IPS-18c (cell line): Measurements from ENCODE around the gene SMIM29.

ENCODE experiments used
- H3K4me3 ChIP-seq: 2 replicates; pipeline ENCODE4 v1.7.0; 2013; ENCODE audit warnings: low read depth, mild to moderate bottlenecking, low read length, moderate library complexity; ENCODE audit not compliant: insufficient read depth
- H3K9me3 ChIP-seq: one replicate; pipeline ENCODE4 v1.6.1; 2013; ENCODE audit warnings: mild to moderate bottlenecking, low read length, moderate library complexity; ENCODE audit not compliant: control insufficient read depth, insufficient read depth

Gene SMIM29

GRCh38 chr6:34243901-34244884, 4.6 kb downstream of the SMIM29 start:
- Histone ChIP-seq H3K4me3 (no peak overlapping the region; the same call in 1 of the 2 replicates), H3K9me3 (no peaks in the 10 kb centered on the region)

GRCh38 chr6:34243131-34243771, 5.6 kb downstream of the SMIM29 start:
- Histone ChIP-seq H3K4me3 (0 out of 2 replicates have a peak overlapping the region, but pooled peaks have one; percentile 15), H3K9me3 (no peaks in the 10 kb centered on the region)

DNA sequence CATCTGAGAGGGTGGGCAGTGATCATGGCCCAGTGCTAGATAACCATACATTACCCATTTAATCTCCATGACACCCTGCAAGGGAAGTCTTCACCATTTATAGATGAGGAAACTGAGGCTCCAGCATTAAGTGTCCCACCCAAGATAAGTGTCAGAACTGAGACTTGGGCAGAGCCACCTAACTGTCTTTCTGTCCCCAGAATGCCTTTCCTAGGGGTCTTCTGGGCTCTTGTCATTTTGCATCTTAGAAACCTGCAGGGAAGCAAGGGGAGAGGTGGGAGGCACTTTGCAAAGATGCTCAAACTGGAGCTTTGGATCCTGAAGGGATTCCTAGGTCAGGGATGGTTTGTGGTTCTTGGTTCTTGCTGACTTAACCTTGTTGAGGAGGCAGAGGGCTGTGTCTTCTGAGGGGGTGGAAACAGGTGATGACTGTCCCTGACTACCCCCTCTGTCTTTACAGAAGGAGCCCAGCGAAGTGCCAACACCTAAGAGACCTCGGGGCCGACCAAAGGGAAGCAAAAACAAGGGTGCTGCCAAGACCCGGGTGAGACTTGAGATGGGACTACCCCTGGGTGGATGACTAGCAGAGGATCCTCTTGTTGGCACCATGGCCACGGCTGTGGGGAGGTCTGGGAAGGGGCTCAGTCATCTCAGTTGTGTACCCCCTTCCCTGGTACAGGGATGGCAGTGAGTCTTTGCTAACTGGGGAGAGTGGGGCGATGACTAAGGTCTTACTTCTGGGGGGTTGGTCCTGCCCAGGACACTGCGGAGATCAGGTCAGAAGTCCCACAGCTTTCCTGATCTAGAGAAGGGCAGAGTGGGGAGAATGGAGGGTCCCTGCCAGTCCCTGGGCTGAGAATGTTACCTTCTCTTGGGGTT, 6.3 kb downstream of the SMIM29 start:
- Histone ChIP-seq H3K9me3 (no peaks in the 10 kb centered on the region), H3K4me3 (no peak overlapping the region; the same call in 1 of the 2 replicates)

GRCh38 chr6:34241351-34242215, 7.2 kb downstream of the SMIM29 start:
- no peaks in the 10 kb centered on the region for H3K9me3 ChIP-seq
- no peak overlapping the region for H3K4me3 ChIP-seq

GRCh38 chr6:34240329-34241248, 8.2 kb downstream of the SMIM29 start:
- Histone ChIP-seq H3K9me3 (no peaks in the 10 kb centered on the region), H3K4me3 (no peak overlapping the region)

- no peaks in the 10 kb centered on the region for H3K9me3 ChIP-seq
- H3K4me3 ChIP-seq, result 0 out of 2 replicates have a peak overlapping the region, but pooled peaks have one; percentile 92
Observed at GRCh38 chr6:34239893-34240292, 8.9 kb downstream of the SMIM29 start.

- Histone ChIP-seq H3K9me3 (no peaks in the 10 kb centered on the region), H3K4me3 (peak overlapping the region; percentile 92; the same call in 1 of the 2 replicates)
Observed at GRCh38 chr6:34239500-34239825, 9.3 kb downstream of the SMIM29 start.

- Histone ChIP-seq H3K4me3 (peak overlapping the region; percentile 92), H3K9me3 (no peaks in the 10 kb centered on the region)
Observed at GRCh38 chr6:34238585-34239499, 10.0 kb downstream of the SMIM29 start.

DNA sequence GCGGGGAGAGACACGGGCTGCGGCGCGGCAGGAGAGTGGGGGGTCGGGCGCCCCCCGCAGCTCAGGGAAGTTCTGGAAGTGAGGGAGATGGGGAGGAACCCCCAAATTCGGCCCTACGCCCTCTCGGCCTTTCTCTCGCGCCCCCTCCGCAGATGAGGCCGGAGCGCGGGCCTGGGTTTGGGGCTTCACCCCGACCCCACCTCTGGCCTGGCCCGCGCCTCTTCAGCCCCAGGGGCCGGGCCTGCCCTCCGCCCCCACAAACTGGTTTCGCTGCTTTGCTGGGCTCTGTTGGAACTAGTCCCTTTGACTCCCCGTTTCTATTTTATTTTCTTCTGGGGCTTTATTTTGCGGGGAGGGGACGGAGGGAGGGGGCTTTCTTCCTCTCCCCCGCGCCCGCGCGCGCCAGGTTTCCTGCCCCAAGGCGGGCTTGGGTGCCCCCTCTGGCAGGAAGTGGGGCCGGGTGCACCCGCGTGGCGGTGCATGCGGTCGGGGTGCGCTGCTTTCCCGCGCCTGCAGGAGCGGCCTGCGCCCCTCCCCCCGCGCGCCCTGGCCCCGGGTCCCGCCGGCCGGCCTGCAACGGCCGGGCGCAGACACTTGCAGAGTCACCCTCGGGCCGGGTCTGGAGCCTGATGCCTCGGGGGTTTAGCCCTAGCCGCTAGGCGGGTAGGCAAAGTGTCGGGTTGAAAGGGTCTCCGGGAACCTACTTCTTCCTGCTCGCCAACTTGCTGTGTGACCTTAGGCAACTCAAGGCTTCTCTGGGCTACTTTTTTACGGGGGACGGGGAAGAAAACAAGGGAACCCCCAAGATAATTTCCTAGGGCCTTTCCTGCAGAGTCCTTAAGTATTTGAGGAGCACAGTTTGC, 10.9 kb downstream of the SMIM29 start:
- H3K9me3 ChIP-seq, result no peaks in the 10 kb centered on the region
- H3K4me3 ChIP-seq, result peak overlapping the region; percentile 92

DNA sequence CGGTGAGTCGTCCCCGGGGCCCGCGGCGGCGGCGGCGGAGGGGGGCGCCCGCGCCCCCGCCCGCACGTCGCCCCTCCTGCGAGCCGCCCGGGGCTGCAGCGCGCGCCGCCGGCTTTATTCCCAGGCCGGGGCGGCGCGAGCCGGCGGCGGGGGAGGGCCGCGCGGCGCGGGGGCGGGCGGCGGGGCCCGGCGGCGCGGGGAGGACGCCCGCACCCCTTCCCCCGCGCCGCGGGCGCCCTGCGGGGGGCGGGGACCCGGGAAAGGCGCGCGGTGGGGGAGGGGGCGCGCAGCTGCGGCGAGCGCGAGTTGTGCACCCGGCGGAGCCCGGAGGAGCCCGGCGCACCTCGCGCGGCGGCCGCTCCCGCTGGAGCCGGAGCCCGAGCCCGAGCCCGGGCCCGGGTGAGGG, 11.5 kb downstream of the SMIM29 start:
- H3K9me3 ChIP-seq, result no peaks in the 10 kb centered on the region
- H3K4me3 ChIP-seq, result peak overlapping the region; percentile 92

DNA sequence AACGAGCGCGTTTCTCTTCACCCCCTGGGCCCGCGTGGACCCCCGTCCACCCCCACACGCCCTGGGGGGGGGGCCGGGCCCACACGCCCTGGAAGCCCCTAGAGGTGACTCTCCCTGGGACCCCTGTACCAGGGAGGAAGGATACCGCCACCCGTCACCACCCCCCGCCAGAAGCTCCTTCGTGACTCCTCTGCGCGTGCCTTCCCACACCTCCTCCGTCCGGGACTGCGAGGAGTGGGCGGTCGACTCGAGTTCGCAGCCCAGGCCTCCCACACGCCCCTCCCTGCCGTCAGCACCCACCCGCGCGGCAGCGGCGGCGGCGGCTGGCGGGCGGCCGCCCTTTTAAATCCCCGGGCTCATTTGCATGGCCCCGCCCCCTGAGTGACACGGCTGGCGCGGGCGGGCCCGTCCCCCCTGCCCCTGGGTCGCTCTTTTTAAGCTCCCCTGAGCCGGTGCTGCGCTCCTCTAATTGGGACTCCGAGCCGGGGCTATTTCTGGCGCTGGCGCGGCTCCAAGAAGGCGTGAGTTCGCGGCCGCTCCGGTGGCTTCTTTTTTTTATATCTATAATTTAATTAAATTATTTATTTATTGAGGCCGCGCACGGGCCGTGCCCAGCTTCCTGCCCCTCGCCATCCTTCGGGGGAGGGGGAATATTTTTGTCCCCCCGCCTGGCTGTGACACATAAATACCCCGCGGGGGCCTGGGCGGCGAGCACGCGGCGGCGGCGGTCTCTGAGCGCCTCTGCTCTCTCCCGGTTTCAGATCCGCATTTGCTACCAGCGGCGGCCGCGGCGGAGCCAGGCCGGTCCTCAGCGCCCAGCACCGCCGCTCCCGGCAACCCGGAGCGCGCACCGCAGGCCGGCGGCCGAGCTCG, 12.1 kb downstream of the SMIM29 start, which contains the start of gene HMGA1:
TSS of gene HMGA1 (plus strand) at position 431 of the 873 bp plus-strand sequence. CDS start 3,908 bp downstream, outside the sequence.
- peak within 1 kb of the TSS; percentile 92 for H3K4me3 ChIP-seq

GRCh38 chr6:34236131-34236442, 12.7 kb downstream of the SMIM29 start:
- Histone ChIP-seq H3K4me3 (peak overlapping the region; percentile 84), H3K9me3 (no peaks in the 10 kb centered on the region)

More for the DNA sequence above, 12.1 kb downstream of the SMIM29 start, which contains the start of gene HMGA1:
- no peaks in the 10 kb centered on the region for H3K9me3 ChIP-seq
